ENCODE data around the gene WASF1.

DNA sequence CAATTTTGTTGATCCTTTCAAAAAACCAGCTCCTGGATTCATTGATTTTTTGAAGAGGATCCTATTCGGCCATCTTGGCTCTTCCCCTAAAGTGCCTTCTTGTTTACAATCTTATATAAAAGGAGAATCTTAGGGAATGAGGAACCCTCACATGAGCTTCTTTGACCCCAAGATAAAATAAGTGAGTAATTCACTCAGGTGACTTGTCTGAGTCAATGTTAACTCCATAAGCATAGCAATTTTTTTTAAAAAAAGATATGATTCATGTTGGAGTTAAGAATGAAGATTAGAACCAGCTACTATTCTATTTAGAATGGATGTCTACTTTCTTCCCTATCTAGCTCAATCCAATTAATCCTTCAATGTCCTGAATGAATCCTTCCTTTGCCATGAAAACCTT is 21.0 kb downstream of the WASF1 start:
- TF ChIP-seq, protein P1, sequence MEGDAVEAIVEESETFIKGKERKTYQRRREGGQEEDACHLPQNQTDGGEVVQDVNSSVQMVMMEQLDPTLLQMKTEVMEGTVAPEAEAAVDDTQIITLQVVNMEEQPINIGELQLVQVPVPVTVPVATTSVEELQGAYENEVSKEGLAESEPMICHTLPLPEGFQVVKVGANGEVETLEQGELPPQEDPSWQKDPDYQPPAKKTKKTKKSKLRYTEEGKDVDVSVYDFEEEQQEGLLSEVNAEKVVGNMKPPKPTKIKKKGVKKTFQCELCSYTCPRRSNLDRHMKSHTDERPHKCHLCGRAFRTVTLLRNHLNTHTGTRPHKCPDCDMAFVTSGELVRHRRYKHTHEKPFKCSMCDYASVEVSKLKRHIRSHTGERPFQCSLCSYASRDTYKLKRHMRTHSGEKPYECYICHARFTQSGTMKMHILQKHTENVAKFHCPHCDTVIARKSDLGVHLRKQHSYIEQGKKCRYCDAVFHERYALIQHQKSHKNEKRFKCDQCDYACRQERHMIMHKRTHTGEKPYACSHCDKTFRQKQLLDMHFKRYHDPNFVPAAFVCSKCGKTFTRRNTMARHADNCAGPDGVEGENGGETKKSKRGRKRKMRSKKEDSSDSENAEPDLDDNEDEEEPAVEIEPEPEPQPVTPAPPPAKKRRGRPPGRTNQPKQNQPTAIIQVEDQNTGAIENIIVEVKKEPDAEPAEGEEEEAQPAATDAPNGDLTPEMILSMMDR (IDR thresholded peaks at IDR 0.05): no peak
- TF ChIP-seq POLR2A (IDR thresholded peaks at IDR 0.05): no peak

Data from esophagus squamous epithelium (tissue), 4 donors.